H1 (cell line): ENCODE data around the gene ITPK1. TPM values are rescaled to one million over a fixed set of nuclear protein-coding genes. Genes with fewer than 3 reads are reported as not detected.

Experiments
- CBX8 ChIP-seq: fragments of 300-800, 300-1000 bp; sonication (generic); IDR thresholded peaks from 2 replicates; pipeline ENCODE4 v1.7.1; 2016; ENCODE audit warnings: low read depth, low read length, borderline replicate concordance
- CTCF ChIP-seq, 3 experiments: IDR thresholded peaks; 1 replicate in 2 of 3; 2 replicates in 1 of 3; pipeline versions ENCODE4 v1.5.1 to v1.6.1; 2011; ENCODE audit warnings: low read length in 3 of 3, mild to moderate bottlenecking in 3 of 3, inconsistent platforms in 2 of 3, low read depth in 1 of 3, moderate library complexity in 1 of 3; ENCODE audit not compliant: insufficient read depth in 1 of 3; ENCODE audit errors: control extremely low read depth in 1 of 3
- FOSL1 ChIP-seq: IDR thresholded peaks from 2 replicates; pipeline ENCODE4 v1.6.1; 2011; ENCODE audit warnings: mild to moderate bottlenecking, low read depth, low read length, moderate library complexity; ENCODE audit not compliant: insufficient read depth
- POU5F1 ChIP-seq: IDR thresholded peaks from 2 replicates; pipeline ENCODE4 v1.6.1; 2011; ENCODE audit warnings: low read depth, mild to moderate bottlenecking, low read length, moderate library complexity
- RAD21 ChIP-seq, 2 experiments: IDR thresholded peaks in 1 of 2; conservative IDR thresholded peaks in 1 of 2; 2 replicates each; pipeline ENCODE4 v1.6.1; 2011; ENCODE audit warnings: low read depth in 2 of 2, low read length in 2 of 2, improper control_type of control experiment in 1 of 2, inconsistent platforms in 1 of 2, mild to moderate bottlenecking in 1 of 2, moderate library complexity in 1 of 2
- SAP30 ChIP-seq: fragments of 300-600 bp; sonication (generic); IDR thresholded peaks from 2 replicates; pipeline ENCODE4 v1.7.1; 2012; ENCODE audit warnings: low read length, moderate library complexity, mild to moderate bottlenecking, inconsistent platforms; ENCODE audit not compliant: insufficient read depth, insufficient replicate concordance
- SIRT6 ChIP-seq: IDR thresholded peaks from one replicate; pipeline ENCODE4 v1.7.1; 2012; ENCODE audit warnings: low read length, inconsistent platforms
- SRF ChIP-seq: IDR thresholded peaks from 2 replicates; pipeline ENCODE4 v1.6.1; 2011; ENCODE audit warnings: mild to moderate bottlenecking, low read depth, low read length, moderate library complexity
- polyA plus RNA-seq, 7 experiments: library from polyadenylated mRNA; depleted of rRNA in 3 of 7; stranded (reverse) in 5 of 7; unstranded in 2 of 7; fragments of >200 nt in 5 of 7; fragments of 200-250 nt in 2 of 7; gene quantifications; 1 replicate in 5 of 7; 2 replicates in 1 of 7; 4 replicates in 1 of 7; pipeline versions ENCODE4 v1.2.1 to v1.2.3, GENCODE V29; 2011 to 2013; ENCODE audit warnings: missing spikeins in 2 of 7, mixed read lengths in 2 of 7
- total RNA-seq: library from RNA; stranded (reverse); fragmentation: NEBNext Ultra II Directional; extraction: Animal tissue kit (Norgen Biotek cat#: 25700); gene quantifications from 2 replicates; pipeline ENCODE4 v1.2.1, GENCODE V29; 2021
- TF ChIP-seq, protein P1 (sequence below): fragments of 300-600 bp; sonication (generic); IDR thresholded peaks from 2 replicates; pipeline ENCODE4 v1.7.1; 2012; ENCODE audit warnings: low read length, moderate library complexity, mild to moderate bottlenecking, inconsistent platforms; ENCODE audit not compliant: insufficient replicate concordance

Gene ITPK1
- total and polyA plus RNA-seq, 2 of the 8 experiments (the other 6 are each of a cell fraction or from before 2014, with no cell fraction given): 108 to 143 TPM

DNA sequence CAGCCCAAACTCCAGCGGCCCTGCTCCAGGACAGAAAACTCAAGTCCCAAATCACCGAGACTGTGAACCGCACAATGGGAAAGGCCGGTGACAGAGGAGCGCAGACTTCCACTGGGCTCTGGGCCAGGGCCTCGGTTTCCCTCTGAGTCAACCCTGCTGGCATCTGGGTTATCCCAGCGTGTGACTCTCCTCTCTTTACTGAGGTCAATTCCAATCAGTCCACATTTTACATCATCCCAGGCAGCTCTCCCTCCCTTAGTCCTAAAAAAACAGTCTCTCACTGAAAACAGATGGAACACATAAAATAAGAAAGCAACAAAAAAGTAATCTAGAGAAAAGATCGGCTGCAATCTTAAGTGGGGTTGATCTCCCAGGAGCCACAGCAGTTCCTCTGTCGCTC, 36.9 kb downstream of the ITPK1 start (continued):
- TF ChIP-seq, protein P1, sequence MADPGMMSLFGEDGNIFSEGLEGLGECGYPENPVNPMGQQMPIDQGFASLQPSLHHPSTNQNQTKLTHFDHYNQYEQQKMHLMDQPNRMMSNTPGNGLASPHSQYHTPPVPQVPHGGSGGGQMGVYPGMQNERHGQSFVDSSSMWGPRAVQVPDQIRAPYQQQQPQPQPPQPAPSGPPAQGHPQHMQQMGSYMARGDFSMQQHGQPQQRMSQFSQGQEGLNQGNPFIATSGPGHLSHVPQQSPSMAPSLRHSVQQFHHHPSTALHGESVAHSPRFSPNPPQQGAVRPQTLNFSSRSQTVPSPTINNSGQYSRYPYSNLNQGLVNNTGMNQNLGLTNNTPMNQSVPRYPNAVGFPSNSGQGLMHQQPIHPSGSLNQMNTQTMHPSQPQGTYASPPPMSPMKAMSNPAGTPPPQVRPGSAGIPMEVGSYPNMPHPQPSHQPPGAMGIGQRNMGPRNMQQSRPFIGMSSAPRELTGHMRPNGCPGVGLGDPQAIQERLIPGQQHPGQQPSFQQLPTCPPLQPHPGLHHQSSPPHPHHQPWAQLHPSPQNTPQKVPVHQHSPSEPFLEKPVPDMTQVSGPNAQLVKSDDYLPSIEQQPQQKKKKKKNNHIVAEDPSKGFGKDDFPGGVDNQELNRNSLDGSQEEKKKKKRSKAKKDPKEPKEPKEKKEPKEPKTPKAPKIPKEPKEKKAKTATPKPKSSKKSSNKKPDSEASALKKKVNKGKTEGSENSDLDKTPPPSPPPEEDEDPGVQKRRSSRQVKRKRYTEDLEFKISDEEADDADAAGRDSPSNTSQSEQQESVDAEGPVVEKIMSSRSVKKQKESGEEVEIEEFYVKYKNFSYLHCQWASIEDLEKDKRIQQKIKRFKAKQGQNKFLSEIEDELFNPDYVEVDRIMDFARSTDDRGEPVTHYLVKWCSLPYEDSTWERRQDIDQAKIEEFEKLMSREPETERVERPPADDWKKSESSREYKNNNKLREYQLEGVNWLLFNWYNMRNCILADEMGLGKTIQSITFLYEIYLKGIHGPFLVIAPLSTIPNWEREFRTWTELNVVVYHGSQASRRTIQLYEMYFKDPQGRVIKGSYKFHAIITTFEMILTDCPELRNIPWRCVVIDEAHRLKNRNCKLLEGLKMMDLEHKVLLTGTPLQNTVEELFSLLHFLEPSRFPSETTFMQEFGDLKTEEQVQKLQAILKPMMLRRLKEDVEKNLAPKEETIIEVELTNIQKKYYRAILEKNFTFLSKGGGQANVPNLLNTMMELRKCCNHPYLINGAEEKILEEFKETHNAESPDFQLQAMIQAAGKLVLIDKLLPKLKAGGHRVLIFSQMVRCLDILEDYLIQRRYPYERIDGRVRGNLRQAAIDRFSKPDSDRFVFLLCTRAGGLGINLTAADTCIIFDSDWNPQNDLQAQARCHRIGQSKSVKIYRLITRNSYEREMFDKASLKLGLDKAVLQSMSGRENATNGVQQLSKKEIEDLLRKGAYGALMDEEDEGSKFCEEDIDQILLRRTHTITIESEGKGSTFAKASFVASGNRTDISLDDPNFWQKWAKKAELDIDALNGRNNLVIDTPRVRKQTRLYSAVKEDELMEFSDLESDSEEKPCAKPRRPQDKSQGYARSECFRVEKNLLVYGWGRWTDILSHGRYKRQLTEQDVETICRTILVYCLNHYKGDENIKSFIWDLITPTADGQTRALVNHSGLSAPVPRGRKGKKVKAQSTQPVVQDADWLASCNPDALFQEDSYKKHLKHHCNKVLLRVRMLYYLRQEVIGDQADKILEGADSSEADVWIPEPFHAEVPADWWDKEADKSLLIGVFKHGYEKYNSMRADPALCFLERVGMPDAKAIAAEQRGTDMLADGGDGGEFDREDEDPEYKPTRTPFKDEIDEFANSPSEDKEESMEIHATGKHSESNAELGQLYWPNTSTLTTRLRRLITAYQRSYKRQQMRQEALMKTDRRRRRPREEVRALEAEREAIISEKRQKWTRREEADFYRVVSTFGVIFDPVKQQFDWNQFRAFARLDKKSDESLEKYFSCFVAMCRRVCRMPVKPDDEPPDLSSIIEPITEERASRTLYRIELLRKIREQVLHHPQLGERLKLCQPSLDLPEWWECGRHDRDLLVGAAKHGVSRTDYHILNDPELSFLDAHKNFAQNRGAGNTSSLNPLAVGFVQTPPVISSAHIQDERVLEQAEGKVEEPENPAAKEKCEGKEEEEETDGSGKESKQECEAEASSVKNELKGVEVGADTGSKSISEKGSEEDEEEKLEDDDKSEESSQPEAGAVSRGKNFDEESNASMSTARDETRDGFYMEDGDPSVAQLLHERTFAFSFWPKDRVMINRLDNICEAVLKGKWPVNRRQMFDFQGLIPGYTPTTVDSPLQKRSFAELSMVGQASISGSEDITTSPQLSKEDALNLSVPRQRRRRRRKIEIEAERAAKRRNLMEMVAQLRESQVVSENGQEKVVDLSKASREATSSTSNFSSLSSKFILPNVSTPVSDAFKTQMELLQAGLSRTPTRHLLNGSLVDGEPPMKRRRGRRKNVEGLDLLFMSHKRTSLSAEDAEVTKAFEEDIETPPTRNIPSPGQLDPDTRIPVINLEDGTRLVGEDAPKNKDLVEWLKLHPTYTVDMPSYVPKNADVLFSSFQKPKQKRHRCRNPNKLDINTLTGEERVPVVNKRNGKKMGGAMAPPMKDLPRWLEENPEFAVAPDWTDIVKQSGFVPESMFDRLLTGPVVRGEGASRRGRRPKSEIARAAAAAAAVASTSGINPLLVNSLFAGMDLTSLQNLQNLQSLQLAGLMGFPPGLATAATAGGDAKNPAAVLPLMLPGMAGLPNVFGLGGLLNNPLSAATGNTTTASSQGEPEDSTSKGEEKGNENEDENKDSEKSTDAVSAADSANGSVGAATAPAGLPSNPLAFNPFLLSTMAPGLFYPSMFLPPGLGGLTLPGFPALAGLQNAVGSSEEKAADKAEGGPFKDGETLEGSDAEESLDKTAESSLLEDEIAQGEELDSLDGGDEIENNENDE: no peak
- TF ChIP-seq CTCF (IDR thresholded peaks at IDR 0.05; ENCODE audit: control extremely low read depth in 1 of 3, insufficient read depth in 1 of 3, low read depth in 1 of 3, low read length in 3 of 3) (no peak), SRF (no peak), FOSL1 (no peak), POU5F1 (no peak), CBX8 (no peak), RAD21 (IDR thresholded peaks at IDR 0.05 in 1 of 2, conservative IDR thresholded peaks at IDR 0.05 in 1 of 2; ENCODE audit: low read depth in 2 of 2, low read length in 2 of 2) (no peak), SAP30 (no peak), SIRT6 (no peak)
